K562 (cell line): Measurements from ENCODE around the gene CST6. TPM values are rescaled to one million over a fixed set of nuclear protein-coding genes. Genes with fewer than 3 reads are reported as not detected.
A peak's percentile ranks its signal among the peaks of the same experiment; 100 is the strongest.

Experiments used
- ATAC-seq: fragments of 200-7000 bp; cut with Tn5 transposase; 3 replicates; pipeline ENCODE4 v1.9.1; 2020; ENCODE audit warnings: moderate library complexity
- BruUV-seq: library from RNA; stranded (reverse); fragments of 400-500 nt; replicated peaks from 2 replicates; lab custom pipeline; 2021; lab: Mats Ljungman, UMichigan
- CTCF ChIA-PET: fragments of 300-600 bp; formaldehyde crosslinking; extraction: SDS; loops from one replicate; lab custom pipeline; 2021; ENCODE audit warnings: low intra/inter-chr PET ratio; lab: Yijun Ruan, JAX
- POLR2A ChIA-PET: fragments of 300-600, 350-650 bp; sonication (Branson Sonifier 250); formaldehyde crosslinking; extraction: SDS; loops from one replicate; lab custom pipeline; 2021; ENCODE audit warnings: antibody characterized with exemption, inconsistent platforms; lab: Yijun Ruan, JAX
- DNase-seq, 4 experiments: peaks; one replicate each; pipeline versions ENCODE4 v3.0.0 to v3.0.0-alpha.2; 2011 to 2018; ENCODE audit warnings: low spot score in 3 of 4, mixed read lengths in 3 of 4; ENCODE audit errors: extremely low read depth in 1 of 4
- FAIRE-seq: peaks from 2 replicates; lab custom pipeline; 2011; peaks lifted over from hg19 to GRCh38; lab: Jason Lieb, UNC
- H2AFZ ChIP-seq: 2 replicates; pipeline ENCODE4 v1.6.0; 2011; ENCODE audit warnings: low read depth, low read length, control low read depth, inconsistent platforms
- H3K27ac ChIP-seq: fragments of 200-600 bp; 3 replicates; pipeline ENCODE4 v1.8.0; 2011; ENCODE audit warnings: low read depth, mild to moderate bottlenecking, control low read depth, inconsistent platforms, low read length, moderate library complexity, mixed read lengths; ENCODE audit errors: extremely low read depth
- H3K27me3 ChIP-seq, 2 experiments: fragments of 300-600 bp in 1 of 2; 2 replicates in 1 of 2; 3 replicates in 1 of 2; pipeline versions ENCODE4 v1.6.0 to v1.8.0; 2011; ENCODE audit warnings: inconsistent platforms in 2 of 2, low read length in 2 of 2, mild to moderate bottlenecking in 1 of 2, mixed read lengths in 1 of 2, moderate library complexity in 1 of 2; ENCODE audit not compliant: control insufficient read depth in 2 of 2, insufficient read depth in 2 of 2
- H3K36me3 ChIP-seq: fragments of 300-600 bp; 3 replicates; pipeline ENCODE4 v1.8.0; 2011; ENCODE audit warnings: mild to moderate bottlenecking, low read length, inconsistent platforms; ENCODE audit not compliant: control insufficient read depth, insufficient read depth
- H3K4me1 ChIP-seq, 2 experiments: fragments of 200-600 bp in 1 of 2; replicated peaks in 1 of 2; 2 replicates in 1 of 2; 3 replicates in 1 of 2; pipeline versions ENCODE4 v1.5.1 to v1.8.0; 2011; ENCODE audit warnings: inconsistent platforms in 2 of 2, low read length in 2 of 2, mild to moderate bottlenecking in 1 of 2, mixed read lengths in 1 of 2, moderate library complexity in 1 of 2; ENCODE audit not compliant: control insufficient read depth in 2 of 2, insufficient read depth in 2 of 2
- H3K4me2 ChIP-seq: 2 replicates; pipeline ENCODE4 v1.6.1; 2011; ENCODE audit warnings: low read length, control low read depth, inconsistent platforms, mixed read lengths; ENCODE audit not compliant: insufficient read depth
- H3K4me3 ChIP-seq: fragments of 200-600 bp; sonication (generic), shearing (Covaris generic); 2 replicates; pipeline ENCODE4 v1.5.1; 2016; ENCODE audit warnings: control low read depth, inconsistent platforms
- H3K79me2 ChIP-seq: fragments of 200-600 bp; 3 replicates; pipeline ENCODE4 v1.8.0; 2011; ENCODE audit warnings: low read length, inconsistent platforms; ENCODE audit not compliant: control insufficient read depth, insufficient read depth
- H3K9ac ChIP-seq, 2 experiments: 2 replicates each; pipeline versions ENCODE4 v1.6.0 to v1.6.1; 2011; ENCODE audit warnings: low read depth in 2 of 2, low read length in 2 of 2, control low read depth in 1 of 2, inconsistent platforms in 1 of 2, mild to moderate bottlenecking in 1 of 2, mixed read lengths in 1 of 2; ENCODE audit not compliant: insufficient read depth in 1 of 2
- H3K9me1 ChIP-seq: one replicate; pipeline ENCODE4 v1.6.0; 2011; ENCODE audit warnings: inconsistent platforms, mild to moderate bottlenecking, low read length, moderate library complexity; ENCODE audit not compliant: control insufficient read depth, insufficient read depth
- H3K9me3 ChIP-seq: replicated peaks from 2 replicates; pipeline ENCODE4 v1.5.1; 2011; ENCODE audit warnings: low read depth, low read length, inconsistent platforms; ENCODE audit not compliant: control insufficient read depth, insufficient read depth
- H4K20me1 ChIP-seq: replicated peaks from 2 replicates; pipeline ENCODE4 v1.6.1; 2011; ENCODE audit warnings: low read length, inconsistent platforms, mixed read lengths; ENCODE audit not compliant: control insufficient read depth, insufficient read depth
- ADNP ChIP-seq: fragments of 200-800 bp; sonication (Bioruptor generic); IDR thresholded peaks from 2 replicates; pipeline ENCODE4 v1.6.1; 2016; ENCODE audit warnings: missing genetic modification characterization, missing compliant biosample characterization
- ARID2 ChIP-seq: fragments of 450-650 bp; IDR thresholded peaks from 2 replicates; pipeline ENCODE4 v1.6.1; 2017; ENCODE audit warnings: antibody characterized with exemption, mild to moderate bottlenecking
- HINFP ChIP-seq: fragments of 450-650 bp; conservative IDR thresholded peaks from 2 replicates; pipeline ENCODE4 v1.6.1; 2016; ENCODE audit warnings: missing genetic modification characterization, low read depth, mild to moderate bottlenecking, control low read depth, missing compliant biosample characterization
- HOMEZ ChIP-seq: fragments of 250-450 bp; sonication (Bioruptor Pico); IDR thresholded peaks from 2 replicates; pipeline ENCODE4 v1.4.0; 2020; ENCODE audit warnings: mild to moderate bottlenecking, moderate library complexity
- USF2 ChIP-seq: sonication (generic); formaldehyde crosslinking; IDR thresholded peaks from 2 replicates; pipeline ENCODE4 v1.5.0; 2020; ENCODE audit warnings: missing genetic modification reagents
- ZFPM2 ChIP-seq: fragments of 250-450 bp; sonication (Bioruptor Pico); IDR thresholded peaks from 2 replicates; pipeline ENCODE4 v1.5.1; 2022; ENCODE audit warnings: mild to moderate bottlenecking
- WGBS: fragments of 100-300 bp; shearing (Covaris generic); methylation state at CpG from one replicate; pipeline ENCODE4 v1.1.6; 2016; ENCODE audit warnings: low coverage, mixed read lengths; ENCODE audit not compliant: insufficient coverage; ENCODE audit errors: missing lambda C conversion rate; 5-methylcytosine and 5-hydroxymethylcytosine counted together
- in situ Hi-C: fragments of 300-500 bp; cut with MboI; formaldehyde crosslinking; loops from 4 replicates; pipeline ENCODE4 v1.15.0; 2018; ENCODE audit warnings: inconsistent platforms, mixed read lengths
- intact Hi-C: fragments of 100-400 bp; cut with micrococcal nuclease; formaldehyde crosslinking; loops from 2 replicates; pipeline ENCODE4 v1.14.2; 2022
- polyA plus RNA-seq, 8 experiments: library from polyadenylated mRNA; depleted of rRNA in 4 of 8; stranded (reverse) in 5 of 8; unstranded in 3 of 8; fragments of >200 nt; fragmentation: Nextera tagmentation in 2 of 8; fragmentation: Illumina TruSeq in 1 of 8; extraction: Ambion mirVana in 2 of 8; extraction: Trizol in 1 of 8; gene quantifications; 2 replicates each; pipeline versions ENCODE4 v1.2.1 to v1.2.3, GENCODE V29; 2011 to 2014; ENCODE audit warnings: inconsistent platforms in 1 of 8, missing spikeins in 1 of 8
- total RNA-seq, 7 experiments: library from RNA; depleted of rRNA in 6 of 7; stranded (reverse); fragments of >200 nt in 6 of 7; fragmentation: Illumina TruSeq in 2 of 7; extraction: Trizol in 2 of 7; gene quantifications; 2 replicates each; pipeline versions ENCODE4 v1.2.1 to v1.2.3, GENCODE V29; 2011 to 2021; ENCODE audit warnings: low replicate concordance in 1 of 7

The CST6 gene
- total and polyA plus RNA-seq, 9 of the 15 experiments (the other 6 are each of a cell fraction or from before 2014, with no cell fraction given), result not detected

- intact Hi-C loops, result loop anchor here (2.0 to 5.0 kb wide), 2 partner anchors 42 to 64 kb away; partner anchors contain the start of gene SART1
- no peak for FAIRE-seq
- WGBS, result 60% methylated on average over 6 of the region's 6 CpGs
Measured at GRCh38 chr11:66003291-66003690, 8.5 kb upstream of the CST6 start.

GRCh38 chr11:66004186-66004585, 7.6 kb upstream of the CST6 start:
- no peak overlapping the region for H2AFZ ChIP-seq
- ChIA-PET POLR2A (interaction anchor here (0.6 to 1.1 kb wide), 3 partner anchors 9 to 112 kb away, joined by 3 to 4 read pairs (median 3); no protein-coding TSS in a partner anchor), CTCF (interaction anchor here (0.7 kb wide), 1 partner anchor 116 kb away, joined by 3 read pairs; the partner anchor contains the start of gene FIBP)
- no peak overlapping the region for H3K4me3 ChIP-seq
- no peak overlapping the region for H3K4me2 ChIP-seq
- peaks cover 28 to 34% of the 10 kb centered on the region in 2 experiments; a peak in 4 of 5 replicates for H3K4me1 ChIP-seq
- H3K79me2 ChIP-seq, result peaks cover 43% of the 10 kb centered on the region
- no peak for DNase-seq
- in situ Hi-C loops (no loop called here), intact Hi-C loops (loop anchor here (5.0 kb wide), 1 partner anchor 63 kb away; no protein-coding TSS in a partner anchor)
- H3K9me1 ChIP-seq, result no peaks in the 10 kb centered on the region
- ATAC-seq, result no peak
- peaks cover 3% of the 10 kb centered on the region; the same call in 1 of the 2 replicates for H4K20me1 ChIP-seq
- no TSS peak for BruUV-seq
- 92% methylated on average over 4 of the region's 4 CpGs for WGBS
- H3K27me3 ChIP-seq, result no peaks in the 10 kb centered on the region
- no peak overlapping the region for H3K27ac ChIP-seq
- peaks cover 42% of the 10 kb centered on the region; the same call in 2 of the 3 replicates for H3K36me3 ChIP-seq
- no peak for FAIRE-seq
- no peaks in the 10 kb centered on the region for H3K9me3 ChIP-seq
- H3K9ac ChIP-seq, result peak overlapping the region in 1 of 2 experiments; percentile 60; a peak in 1 of 4 replicates
- no peak for TF ChIP-seq HINFP (tag)
- no peak for TF ChIP-seq USF2
- no peak for TF ChIP-seq ARID2
- no peak for TF ChIP-seq HOMEZ (CRISPR knock-in tag)

More at GRCh38 chr11:66003291-66003690, 8.5 kb upstream of the CST6 start:
- no peaks in the 10 kb centered on the region for H3K9me3 ChIP-seq
- peak overlapping the region; percentile 95 for H3K4me3 ChIP-seq
- peak overlapping the region; percentile 100 for H3K4me2 ChIP-seq
- H3K79me2 ChIP-seq, result peaks cover 47% of the 10 kb centered on the region
- ATAC-seq (no peak), DNase-seq (no peak)
- peaks cover 51% of the 10 kb centered on the region for H3K36me3 ChIP-seq
- no TSS peak for BruUV-seq
- TF ChIP-seq ADNP (tag), result no peak
- no peak for TF ChIP-seq ZFPM2 (CRISPR knock-in tag)
- H3K9me1 ChIP-seq, result no peaks in the 10 kb centered on the region
- peak overlapping the region; percentile 98 for H3K9ac ChIP-seq
- CTCF ChIA-PET, result interaction anchor here (0.7 kb wide), 1 partner anchor 463 kb away, joined by 3 read pairs; no protein-coding TSS in a partner anchor
- POLR2A ChIA-PET, result interaction anchor here (1.0 to 1.5 kb wide), 5 partner anchors 10 to 144 kb away, joined by 3 to 9 read pairs (median 6); partner anchors contain the start of gene CCDC85B
- peaks cover 3% of the 10 kb centered on the region; the same call in 1 of the 2 replicates for H4K20me1 ChIP-seq
- H3K4me1 ChIP-seq, result peaks cover 28 to 30% of the 10 kb centered on the region in 2 experiments; a peak in 4 of 5 replicates
- H3K27me3 ChIP-seq, result no peaks in the 10 kb centered on the region
- in situ Hi-C loops, result no loop called here
- H2AFZ ChIP-seq, result no peak overlapping the region
- peak overlapping the region; percentile 99; the same call in 2 of the 3 replicates for H3K27ac ChIP-seq
